Jurkat, Clone E6-1 (cell line): ENCODE results near the gene GGA1.
"Not testable (repeated sequence)": the region's sequence is repeated elsewhere in the genome, so short reads cannot be mapped to it uniquely, and the experiment has no call there.

ENCODE experiments used
- DNase-seq: peaks from one replicate; pipeline ENCODE4 v3.0.0-alpha.2; 2011; ENCODE audit warnings: low read depth, low spot score
- H3K4me3 ChIP-seq: 2 replicates; pipeline ENCODE4 v1.5.1; 2011; ENCODE audit warnings: mild to moderate bottlenecking, low read length, control low read depth, moderate library complexity

GGA1 gene

DNA sequence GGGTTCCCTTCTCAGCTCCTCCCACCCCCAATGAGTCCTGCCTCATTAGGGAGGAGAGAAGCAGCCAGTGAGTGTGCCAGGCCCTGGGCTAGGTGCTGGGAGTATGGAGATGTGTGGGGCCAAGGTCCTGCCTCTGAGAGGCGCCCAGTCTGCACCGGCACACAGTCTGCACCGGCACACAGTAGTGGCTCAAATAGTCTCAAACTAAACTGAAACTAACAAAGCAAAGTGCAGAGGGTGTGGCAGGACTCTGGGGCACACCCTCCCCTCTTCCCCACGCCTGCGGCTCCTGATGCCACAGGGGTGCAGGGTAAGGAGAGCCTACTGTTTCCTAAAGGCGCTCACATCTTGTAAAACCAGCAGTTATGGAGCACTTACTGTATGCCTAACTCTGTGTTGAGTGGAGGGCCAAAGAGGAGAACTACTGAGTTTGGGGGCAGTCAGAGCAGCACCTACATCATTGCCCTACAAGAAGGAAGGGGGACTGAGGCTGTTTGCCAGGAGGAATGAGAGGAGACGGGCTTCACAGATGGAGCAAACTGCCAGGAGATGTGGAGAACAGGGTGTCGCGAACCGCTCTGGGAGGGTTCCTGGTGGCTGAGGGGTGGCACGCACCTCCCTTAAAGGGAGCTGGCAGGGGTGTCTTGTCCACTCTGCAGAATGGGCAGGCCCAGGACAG, 29.9 kb downstream of the GGA1 start:
- no peak for DNase-seq
- H3K4me3 ChIP-seq: no peak overlapping the region

DNA sequence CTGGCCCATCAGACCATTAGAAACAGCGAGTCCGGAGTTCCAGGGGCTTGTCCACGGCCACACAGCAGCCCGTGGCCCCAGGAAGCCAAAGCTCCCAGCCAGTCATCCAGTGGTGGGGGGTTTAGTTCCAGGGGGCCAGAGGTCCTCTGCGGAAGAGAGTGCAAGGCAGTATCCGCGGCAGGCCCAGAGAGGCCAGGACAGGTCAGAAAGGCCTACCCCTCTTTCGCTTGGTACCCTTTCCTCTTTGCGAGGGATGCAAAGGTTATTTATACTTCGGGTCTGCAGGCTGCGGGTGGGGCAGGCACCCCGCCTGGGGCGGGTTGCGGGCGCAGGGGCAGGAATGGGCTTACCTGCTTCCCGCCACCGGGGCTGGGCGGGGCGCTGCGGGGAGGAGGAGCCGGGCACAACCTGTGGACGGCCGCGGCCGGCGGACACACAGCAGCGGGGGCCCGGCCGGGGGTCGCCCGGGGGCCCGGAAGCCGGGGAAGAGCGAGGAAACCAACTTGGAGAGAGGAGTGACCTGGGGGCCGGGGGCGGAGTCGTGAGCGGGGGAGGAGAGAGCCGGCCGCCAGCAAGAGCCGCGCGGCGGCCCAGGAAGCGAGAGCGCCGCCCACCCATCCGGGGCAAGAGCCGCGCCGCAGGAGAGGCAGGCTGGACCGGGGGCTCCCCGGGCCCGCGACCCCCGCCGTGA, 30.6 kb downstream of the GGA1 start, which contains the start of gene SH3BP1:
Gene SH3BP1 (plus strand): TSS at position 600 of the 691 bp plus-strand sequence. CDS start 119 bp downstream, outside the sequence.
- H3K4me3 ChIP-seq: peak within 1 kb of the TSS; percentile 59
- no peak for DNase-seq

- DNase-seq: no peak
- H3K4me3 ChIP-seq: peak overlapping the region; percentile 59
Observed at GRCh38 chr22:37639771-37640590, 31.3 kb downstream of the GGA1 start.

DNA sequence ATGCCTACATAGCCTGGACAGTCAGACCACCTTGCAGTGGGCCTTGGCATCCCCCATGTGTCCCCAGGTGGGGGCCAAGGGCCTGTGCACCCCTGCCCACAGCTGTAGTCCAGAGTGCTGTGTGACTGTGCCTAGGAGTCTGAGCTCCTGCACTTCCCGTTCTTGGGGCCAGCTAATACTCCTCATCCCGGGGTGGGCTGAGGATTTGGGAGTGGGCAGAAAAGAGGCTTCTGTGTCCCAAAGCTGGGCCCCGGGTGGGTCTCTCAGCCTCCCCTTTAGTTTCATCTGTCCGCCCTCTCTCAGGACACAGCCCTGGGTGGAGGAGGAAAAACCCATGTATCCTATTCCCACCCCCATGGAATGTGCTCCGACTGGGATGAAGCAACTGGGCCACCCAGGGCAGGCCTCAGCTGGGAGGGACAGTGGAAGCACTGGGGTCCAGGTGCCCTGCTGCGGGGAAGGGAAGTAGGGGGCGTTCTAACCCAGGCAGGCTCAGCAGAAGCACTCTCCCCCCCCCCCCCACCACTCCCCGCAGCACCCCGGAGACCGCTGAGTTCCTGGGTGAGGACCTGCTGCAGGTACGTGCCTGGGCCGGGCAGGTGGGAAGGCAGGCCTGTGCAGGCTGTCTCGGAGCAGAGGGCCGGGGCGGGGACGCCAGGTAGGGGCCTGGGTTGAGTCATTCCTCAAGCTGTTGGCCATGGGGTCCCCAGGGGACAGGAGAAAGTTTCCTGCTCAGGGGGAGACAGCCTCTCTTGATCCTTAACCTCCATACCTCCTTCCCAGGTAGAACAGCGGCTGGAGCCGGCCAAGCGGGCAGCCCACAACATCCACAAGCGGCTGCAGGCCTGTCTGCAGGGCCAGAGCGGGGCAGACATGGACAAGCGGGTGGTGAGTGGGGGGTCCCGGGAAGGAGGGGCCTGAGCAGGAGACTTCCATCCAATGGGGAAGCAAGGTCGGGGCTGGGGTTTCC, 32.2 kb downstream of the GGA1 start:
- peak overlapping the region; percentile 59 for H3K4me3 ChIP-seq
- DNase-seq: no peak

- no peak for DNase-seq
- H3K4me3 ChIP-seq: no peak overlapping the region
Observed at GRCh38 chr22:37641561-37641949, 32.9 kb downstream of the GGA1 start.

DNA sequence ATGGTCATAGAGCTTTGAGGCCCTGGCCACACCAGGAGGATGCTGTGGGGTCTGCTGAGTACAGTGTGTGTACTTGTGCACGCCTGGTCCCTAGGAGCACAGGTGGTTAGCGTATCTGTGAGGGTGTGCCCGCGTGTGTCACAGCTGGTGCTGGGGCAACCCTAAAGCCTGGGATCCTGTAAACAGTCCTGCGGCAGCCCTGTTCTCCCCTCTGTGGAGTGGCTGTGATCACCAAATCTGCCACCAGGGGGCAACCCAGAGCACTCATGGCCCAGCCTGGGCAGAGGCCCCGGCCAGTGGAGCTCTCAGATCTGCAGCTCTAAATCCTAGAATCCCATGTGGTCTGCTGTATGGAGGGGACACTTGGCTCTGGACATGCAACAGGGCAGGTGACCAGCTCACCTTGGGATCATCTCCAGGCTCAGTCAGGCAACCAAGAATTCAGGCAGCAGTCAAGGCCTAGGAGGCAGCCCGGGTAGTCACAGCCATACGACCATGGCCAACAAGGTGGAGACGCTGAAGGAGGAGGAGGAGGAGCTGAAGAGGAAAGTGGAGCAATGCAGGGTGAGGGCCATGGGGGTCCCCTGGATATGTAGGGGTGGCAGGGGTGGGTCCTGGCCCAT, 34.7 kb downstream of the GGA1 start:
- peak; percentile 50 for DNase-seq
- H3K4me3 ChIP-seq: no peak overlapping the region

GRCh38 chr22:37647317-37647716, 38.7 kb downstream of the GGA1 start:
- DNase-seq: no peak
- no peak overlapping the region for H3K4me3 ChIP-seq

DNA sequence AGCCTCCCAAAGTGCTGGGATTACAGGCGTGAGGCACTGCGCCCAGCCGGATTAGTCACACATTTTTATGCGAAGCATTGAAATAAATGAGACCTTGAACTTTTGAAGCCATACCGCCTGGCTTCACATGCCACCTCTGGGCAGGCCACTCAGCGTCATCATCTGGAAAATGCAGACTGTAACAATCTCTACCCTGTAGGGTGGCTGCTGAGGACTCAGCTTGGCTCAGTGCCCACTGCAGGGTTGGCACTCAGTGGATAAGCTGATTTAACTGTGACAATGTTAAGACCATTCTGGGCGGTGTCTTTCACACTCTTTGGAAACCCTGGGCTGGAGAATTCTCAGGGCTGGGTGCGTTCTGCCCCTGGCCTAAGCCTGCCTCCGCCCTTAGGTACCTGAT, 39.3 kb downstream of the GGA1 start:
- no peak for DNase-seq

DNA sequence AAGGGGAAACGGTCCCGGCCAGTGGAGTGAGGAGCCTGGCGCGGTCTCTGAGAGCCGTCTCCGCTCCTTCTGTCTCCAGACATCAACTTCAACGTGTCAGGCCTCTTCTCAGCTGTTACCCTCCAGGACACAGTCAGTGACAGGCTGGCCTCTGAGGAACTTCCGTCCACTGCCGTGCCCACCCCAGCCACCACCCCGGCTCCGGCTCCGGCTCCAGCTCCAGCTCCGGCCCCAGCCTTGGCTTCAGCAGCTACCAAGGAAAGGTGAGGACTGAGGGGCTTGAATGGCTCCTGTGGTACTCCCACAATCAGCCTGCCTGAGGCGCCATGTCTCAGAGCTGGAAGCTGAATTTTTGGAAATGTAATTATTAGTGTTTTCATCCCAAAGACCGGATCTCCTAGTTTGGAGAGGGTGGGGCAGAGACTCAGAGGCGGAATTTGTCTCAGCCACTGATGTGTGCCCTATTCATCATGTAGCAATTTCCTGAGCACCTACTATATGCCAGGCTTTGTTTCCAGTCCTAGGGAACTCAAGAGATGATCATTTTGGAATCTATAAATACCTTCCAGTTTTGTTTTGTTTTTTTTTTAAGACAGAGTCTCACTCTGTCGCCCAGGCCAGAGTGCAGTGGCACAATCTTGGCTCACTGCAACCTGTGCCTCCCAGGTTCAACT, 42.0 kb downstream of the GGA1 start:
- H3K4me3 ChIP-seq: no peak overlapping the region
- DNase-seq: no peak

More for the DNA sequence above, 39.3 kb downstream of the GGA1 start:
- H3K4me3 ChIP-seq: no peak overlapping the region

DNA sequence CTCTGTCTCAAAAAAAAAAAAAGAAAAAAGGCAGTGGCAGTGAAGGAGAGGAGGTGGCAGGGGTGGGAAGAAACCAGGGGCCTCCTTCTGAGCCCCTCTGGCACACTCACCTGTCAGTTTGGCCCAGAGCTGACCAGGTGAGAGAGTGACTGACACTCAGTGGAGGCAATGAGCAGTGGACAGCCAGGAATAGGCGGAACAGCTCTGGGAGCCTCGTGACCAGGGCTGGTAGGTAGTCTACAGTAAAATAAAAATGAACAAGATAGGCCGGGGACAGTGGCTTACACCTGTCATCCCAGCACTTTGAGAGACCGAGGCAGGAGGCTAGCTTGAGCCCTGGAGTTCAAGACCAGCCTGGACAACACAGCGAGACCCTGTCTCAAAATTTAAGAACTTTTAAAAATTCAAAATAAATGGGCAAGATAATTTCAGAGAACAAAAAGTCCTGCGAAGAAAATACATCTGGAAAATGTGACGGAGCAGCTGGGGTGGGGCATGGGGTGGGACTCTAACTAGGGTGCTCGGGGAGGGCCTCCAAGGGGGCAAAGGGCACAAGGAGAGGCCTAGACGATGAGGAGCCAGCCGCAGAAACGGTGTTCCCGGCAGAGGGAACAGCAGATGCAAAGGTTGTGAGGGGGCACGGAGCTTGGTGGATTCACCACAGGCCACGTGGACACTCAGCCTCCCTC, 46.1 kb downstream of the GGA1 start:
- no peak overlapping the region for H3K4me3 ChIP-seq
- DNase-seq: no peak

DNA sequence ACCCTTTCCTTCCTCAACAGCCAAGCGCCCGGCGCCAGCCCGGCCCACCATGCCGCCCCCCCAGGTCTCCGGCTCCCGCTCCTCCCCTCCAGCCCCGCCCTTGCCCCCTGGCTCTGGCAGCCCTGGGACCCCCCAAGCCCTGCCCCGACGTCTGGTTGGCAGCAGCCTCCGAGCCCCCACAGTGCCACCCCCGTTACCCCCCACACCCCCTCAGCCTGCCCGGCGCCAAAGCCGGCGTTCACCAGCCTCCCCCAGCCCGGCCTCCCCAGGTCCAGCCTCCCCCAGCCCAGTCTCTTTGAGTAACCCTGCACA, 46.6 kb downstream of the GGA1 start:
- DNase-seq: no peak
- no peak overlapping the region for H3K4me3 ChIP-seq

GRCh38 chr22:37656583-37656982, 47.9 kb downstream of the GGA1 start:
- H3K4me3 ChIP-seq, DNase-seq: not testable (repeated sequence)

GRCh38 chr22:37657590-37658132, 49.0 kb downstream of the GGA1 start:
- DNase-seq: no peak
- H3K4me3 ChIP-seq: peak overlapping the region; percentile 56

GRCh38 chr22:37658133-37659065, 49.8 kb downstream of the GGA1 start, which contains the start of gene PDXP:
TSS of gene PDXP (plus strand) at chr22:37658723. CDS start at chr22:37658783, 60 bp downstream.
- peak; percentile 100 for DNase-seq
- H3K4me3 ChIP-seq: peak within 1 kb of the TSS; percentile 86

- DNase-seq: no peak
- H3K4me3 ChIP-seq: peak overlapping the region; percentile 86
Observed at GRCh38 chr22:37659066-37659896, 50.6 kb downstream of the GGA1 start.
